H1 (cell line): ENCODE data around the gene OTX2. TPM values are rescaled to one million over a fixed set of nuclear protein-coding genes. Genes with fewer than 3 reads are reported as not detected.

Source experiments
- CTCF ChIA-PET: fragments of 300-600 bp; sonication (Branson Sonifier 250); formaldehyde crosslinking; loops from one replicate; lab custom pipeline; 2021; ENCODE audit not compliant: partially characterized antibody; lab: Charles Lee
- POLR2A ChIA-PET: fragments of 300-600 bp; sonication (Branson Sonifier 250); formaldehyde crosslinking; loops from one replicate; lab custom pipeline; 2021; ENCODE audit warnings: inconsistent platforms; ENCODE audit not compliant: partially characterized antibody; lab: Charles Lee
- DNase-seq, 2 experiments: peaks; one replicate each; pipeline versions ENCODE4 v3.0.0 to v3.0.0-alpha.2; 2010 to 2022; ENCODE audit warnings: low spot score in 2 of 2, low read depth in 1 of 2, mixed read lengths in 1 of 2
- FAIRE-seq: peaks from 2 replicates; lab custom pipeline; 2011; peaks lifted over from hg19 to GRCh38; lab: Jason Lieb, UNC
- H2AFZ ChIP-seq: 2 replicates; pipeline ENCODE4 v1.8.1; 2012; ENCODE audit warnings: low read length, inconsistent platforms
- H2AK5ac ChIP-seq: 2 replicates; pipeline ENCODE4 v1.6.1; 2013; ENCODE audit warnings: low read depth, low read length
- H2BK120ac ChIP-seq: replicated peaks from 2 replicates; pipeline ENCODE3; 2013; ENCODE audit warnings: low read depth, low read length, inconsistent platforms
- H2BK12ac ChIP-seq: 2 replicates; pipeline ENCODE4 v1.6.1; 2013; ENCODE audit warnings: low read depth, low read length
- H2BK15ac ChIP-seq: 2 replicates; pipeline ENCODE4 v1.6.1; 2013; ENCODE audit warnings: low read length
- H2BK20ac ChIP-seq: 2 replicates; pipeline ENCODE4 v1.6.1; 2013; ENCODE audit warnings: low read length
- H2BK5ac ChIP-seq: 2 replicates; pipeline ENCODE4 v1.6.1; 2013; ENCODE audit warnings: low read depth, low read length
- H3K14ac ChIP-seq: 2 replicates; pipeline ENCODE4 v1.6.1; 2013; ENCODE audit warnings: inconsistent platforms; ENCODE audit not compliant: insufficient read length
- H3K18ac ChIP-seq: 2 replicates; pipeline ENCODE4 v1.6.1; 2013; ENCODE audit warnings: low read length; ENCODE audit errors: extremely low read depth
- H3K23ac ChIP-seq: 2 replicates; pipeline ENCODE4 v1.6.1; 2013; ENCODE audit warnings: inconsistent platforms; ENCODE audit not compliant: insufficient read length
- H3K23me2 ChIP-seq: 2 replicates; pipeline ENCODE4 v1.6.1; 2013; ENCODE audit warnings: low read depth, low read length
- H3K27ac ChIP-seq: 2 replicates; pipeline ENCODE4 v1.6.1; 2011; ENCODE audit warnings: low read depth, low read length, inconsistent platforms
- H3K27me3 ChIP-seq, 4 experiments: replicated peaks in 1 of 4; 1 replicate in 1 of 4; 2 replicates in 3 of 4; pipeline versions ENCODE4 v1.6.1 to v1.8.1; 2011 to 2013; ENCODE audit warnings: low read length in 3 of 4, mild to moderate bottlenecking in 3 of 4, inconsistent platforms in 2 of 4, mixed read lengths in 2 of 4, moderate library complexity in 1 of 4; ENCODE audit not compliant: control insufficient read depth in 3 of 4, insufficient read depth in 3 of 4; ENCODE audit errors: extremely low read depth in 1 of 4
- H3K36me3 ChIP-seq, 4 experiments: 2 replicates each; pipeline versions ENCODE4 v1.6.1 to v1.8.1; 2011 to 2013; ENCODE audit warnings: mild to moderate bottlenecking in 4 of 4, low read length in 3 of 4, moderate library complexity in 2 of 4, control low read depth in 1 of 4, inconsistent platforms in 1 of 4; ENCODE audit not compliant: insufficient read depth in 4 of 4, control insufficient read depth in 2 of 4
- H3K4ac ChIP-seq: replicated peaks from 2 replicates; pipeline ENCODE3; 2013; ENCODE audit warnings: low read length, low read depth, mixed read lengths, inconsistent platforms; ENCODE audit not compliant: insufficient read length
- H3K4me1 ChIP-seq, 4 experiments: replicated peaks in 1 of 4; 1 replicate in 1 of 4; 2 replicates in 3 of 4; pipeline versions ENCODE4 v1.6.1 to v1.8.1; 2011 to 2013; ENCODE audit warnings: low read length in 3 of 4, inconsistent platforms in 2 of 4, mixed read lengths in 1 of 4; ENCODE audit not compliant: insufficient read depth in 4 of 4, control insufficient read depth in 3 of 4
- H3K4me2 ChIP-seq, 2 experiments: 2 replicates each; pipeline versions ENCODE4 v1.6.1 to v1.8.1; 2011 to 2013; ENCODE audit warnings: low read depth in 2 of 2, low read length in 2 of 2, control low read depth in 1 of 2, inconsistent platforms in 1 of 2, mild to moderate bottlenecking in 1 of 2; ENCODE audit not compliant: insufficient read depth in 1 of 2
- H3K4me3 ChIP-seq, 4 experiments: fragments of 200-600, 300-600 bp in 1 of 4; sonication (generic), shearing (Covaris generic), sonication (Bioruptor Twin) in 1 of 4; 2 replicates each; pipeline versions ENCODE4 v1.5.1 to v1.8.1; 2011 to 2016; ENCODE audit warnings: low read length in 4 of 4, low read depth in 3 of 4, control low read depth in 2 of 4, inconsistent platforms in 2 of 4, mild to moderate bottlenecking in 2 of 4, mixed read lengths in 1 of 4, moderate library complexity in 1 of 4; ENCODE audit not compliant: insufficient read depth in 2 of 4; ENCODE audit errors: extremely low read depth in 1 of 4
- H3K56ac ChIP-seq: replicated peaks from 2 replicates; pipeline ENCODE3; 2013; ENCODE audit warnings: low read depth, mild to moderate bottlenecking, mixed read lengths, low read length, inconsistent platforms; ENCODE audit not compliant: insufficient read length
- H3K79me1 ChIP-seq: 2 replicates; pipeline ENCODE4 v1.6.1; 2013; ENCODE audit warnings: low read depth, low read length, control low read depth
- H3K79me2 ChIP-seq, 2 experiments: 2 replicates each; pipeline versions ENCODE4 v1.6.1 to v1.8.1; 2012 to 2013; ENCODE audit warnings: low read length in 2 of 2, mild to moderate bottlenecking in 2 of 2, inconsistent platforms in 1 of 2; ENCODE audit not compliant: insufficient read depth in 2 of 2, control insufficient read depth in 1 of 2
- H3K9ac ChIP-seq, 4 experiments: replicated peaks in 1 of 4; 1 replicate in 1 of 4; 2 replicates in 3 of 4; pipeline versions ENCODE4 v1.6.1 to v1.8.1; 2011 to 2013; ENCODE audit warnings: low read depth in 3 of 4, low read length in 3 of 4, control low read depth in 2 of 4, mild to moderate bottlenecking in 2 of 4, moderate library complexity in 2 of 4, inconsistent platforms in 1 of 4; ENCODE audit errors: extremely low read depth in 1 of 4
- H3K9me3 ChIP-seq, 2 experiments: 2 replicates each; pipeline versions ENCODE4 v1.6.1 to v1.8.1; 2012 to 2013; ENCODE audit warnings: mild to moderate bottlenecking in 2 of 2, moderate library complexity in 2 of 2, control low read depth in 1 of 2, inconsistent platforms in 1 of 2, low read depth in 1 of 2, low read length in 1 of 2, mixed read lengths in 1 of 2; ENCODE audit not compliant: insufficient read depth in 2 of 2
- H4K20me1 ChIP-seq, 2 experiments: replicated peaks in 1 of 2; 2 replicates each; pipeline versions ENCODE3 to v1.8.1; 2011 to 2013; ENCODE audit warnings: inconsistent platforms in 2 of 2, low read length in 2 of 2, mild to moderate bottlenecking in 1 of 2; ENCODE audit not compliant: insufficient read depth in 2 of 2, control insufficient read depth in 1 of 2
- H4K5ac ChIP-seq: 2 replicates; pipeline ENCODE4 v1.6.1; 2013; ENCODE audit warnings: low read length, low read depth, mixed read lengths, inconsistent platforms; ENCODE audit not compliant: insufficient read length
- H4K8ac ChIP-seq: 2 replicates; pipeline ENCODE4 v1.8.0; 2013; ENCODE audit warnings: mild to moderate bottlenecking, moderate library complexity, low read length, inconsistent platforms; ENCODE audit not compliant: insufficient read depth; ENCODE audit errors: extremely low read depth
- H4K91ac ChIP-seq: replicated peaks from 2 replicates; pipeline ENCODE3; 2013; ENCODE audit warnings: low read length, mixed read lengths, inconsistent platforms; ENCODE audit not compliant: insufficient read length
- CBX8 ChIP-seq: fragments of 300-800, 300-1000 bp; sonication (generic); IDR thresholded peaks from 2 replicates; pipeline ENCODE4 v1.7.1; 2016; ENCODE audit warnings: low read depth, low read length, borderline replicate concordance
- CHD2 ChIP-seq: IDR thresholded peaks from 2 replicates; pipeline ENCODE4 v1.6.1; 2012; ENCODE audit warnings: low read length, improper control_type of control experiment
- EZH2 ChIP-seq: fragments of 200-600 bp; sonication (generic); IDR thresholded peaks from 2 replicates; pipeline ENCODE4 v1.7.1; 2012; ENCODE audit warnings: low read depth, mild to moderate bottlenecking, moderate library complexity, low read length, inconsistent platforms; ENCODE audit not compliant: severe bottlenecking
- JUN ChIP-seq: IDR thresholded peaks from 2 replicates; pipeline ENCODE4 v1.6.1; 2011; ENCODE audit warnings: low read depth, mild to moderate bottlenecking, improper control_type of control experiment, low read length
- KDM1A ChIP-seq: fragments of 200-600, 300-600 bp; sonication (generic); IDR thresholded peaks from 2 replicates; pipeline ENCODE4 v1.7.1; 2016; ENCODE audit warnings: mild to moderate bottlenecking, low read length, borderline replicate concordance
- RAD21 ChIP-seq, 2 experiments: IDR thresholded peaks in 1 of 2; conservative IDR thresholded peaks in 1 of 2; 2 replicates each; pipeline ENCODE4 v1.6.1; 2011; ENCODE audit warnings: low read depth in 2 of 2, low read length in 2 of 2, improper control_type of control experiment in 1 of 2, inconsistent platforms in 1 of 2, mild to moderate bottlenecking in 1 of 2, moderate library complexity in 1 of 2
- RFX5 ChIP-seq: IDR thresholded peaks from 2 replicates; pipeline ENCODE4 v1.6.1; 2011; ENCODE audit warnings: low read depth, low read length, improper control_type of control experiment, borderline replicate concordance
- SRF ChIP-seq: IDR thresholded peaks from 2 replicates; pipeline ENCODE4 v1.6.1; 2011; ENCODE audit warnings: mild to moderate bottlenecking, low read depth, low read length, moderate library complexity
- WGBS, 2 experiments: shearing (Covaris generic) in 1 of 2; methylation state at CpG; one replicate each; pipeline versions ENCODE4 v1.1.6 to v1.1.7; 2013 to 2015; ENCODE audit warnings: low lambda C conversion rate in 2 of 2, mixed read lengths in 2 of 2, inconsistent platforms in 1 of 2, low coverage in 1 of 2, missing lambda C conversion rate in 1 of 2; ENCODE audit not compliant: insufficient replicate concordance in 2 of 2, insufficient coverage in 1 of 2, insufficient read length in 1 of 2; ENCODE audit errors: extremely low coverage in 1 of 2, missing lambda C conversion rate in 1 of 2; 5-methylcytosine and 5-hydroxymethylcytosine counted together
- long read RNA-seq, 2 experiments: library from RNA in 1 of 2; library from capped mRNA in 1 of 2; stranded (forward); transcript quantifications; one replicate each; pipeline ENCODE4 v2.0.0, GENCODE V29; 2021; ENCODE audit warnings: inconsistent platforms in 1 of 2
- polyA minus RNA-seq, 3 experiments: library from RNA; depleted of rRNA, polyadenylated mRNA; stranded (reverse); fragments of >200 nt; gene quantifications; 1 replicate in 2 of 3; 2 replicates in 1 of 3; pipeline ENCODE4 v1.2.3, GENCODE V29; 2011
- polyA plus RNA-seq, 7 experiments: library from polyadenylated mRNA; depleted of rRNA in 3 of 7; stranded (reverse) in 5 of 7; unstranded in 2 of 7; fragments of >200 nt in 5 of 7; fragments of 200-250 nt in 2 of 7; gene quantifications; 1 replicate in 5 of 7; 2 replicates in 1 of 7; 4 replicates in 1 of 7; pipeline versions ENCODE4 v1.2.1 to v1.2.3, GENCODE V29; 2011 to 2013; ENCODE audit warnings: missing spikeins in 2 of 7, mixed read lengths in 2 of 7
- total RNA-seq: library from RNA; stranded (reverse); fragmentation: NEBNext Ultra II Directional; extraction: Animal tissue kit (Norgen Biotek cat#: 25700); gene quantifications from 2 replicates; pipeline ENCODE4 v1.2.1, GENCODE V29; 2021

OTX2 gene
- 33.9 and 37.6 TPM in 2 replicates for total RNA-seq
- 145 and 155 TPM in 2 replicates for polyA plus RNA-seq (2011; rRNA removed)
- 128 TPM for polyA plus RNA-seq (2011; cell fraction: cytosol; rRNA removed)
- polyA plus RNA-seq (2011; cell fraction: nucleus; rRNA removed): 155 TPM
- 87.4 to 98.7 TPM (median 90.9 TPM) in 4 replicates for polyA plus RNA-seq (2012, experiment 1 of 2)
- 20.6 TPM for polyA plus RNA-seq (2012, experiment 2 of 2)
- 14.9 TPM for polyA plus RNA-seq (2013, experiment 1 of 2)
- 12.8 TPM for polyA plus RNA-seq (2013, experiment 2 of 2)
- 345 and 397 TPM in 2 replicates for polyA minus RNA-seq (2011; rRNA and poly(A)+ RNA removed)
- 105 TPM for polyA minus RNA-seq (2011; cell fraction: cytosol; rRNA and poly(A)+ RNA removed)
- polyA minus RNA-seq (2011; cell fraction: nucleus; rRNA and poly(A)+ RNA removed): 216 TPM
- long read RNA-seq, experiment 1, transcript OTX2-202 (3 exons, 1,082 nt): major isoform, 6 of 27 reads
- long read RNA-seq, experiment 1, partial matches to known transcripts: 2 of 27 reads
- long read RNA-seq, experiment 1, other reads (novel, unspliced or antisense): 13 of 27 reads
- long read RNA-seq, experiment 2, transcript OTX2-204 (2 exons, 835 nt): minor isoform, 7 of 30 reads
- long read RNA-seq, experiment 2, transcript OTX2-202 (3 exons, 1,082 nt): major isoform, 15 of 30 reads
- long read RNA-seq, experiment 2, partial matches to known transcripts: 0 of 30 reads
- long read RNA-seq, experiment 2, other reads (novel, unspliced or antisense): 5 of 30 reads

DNA sequence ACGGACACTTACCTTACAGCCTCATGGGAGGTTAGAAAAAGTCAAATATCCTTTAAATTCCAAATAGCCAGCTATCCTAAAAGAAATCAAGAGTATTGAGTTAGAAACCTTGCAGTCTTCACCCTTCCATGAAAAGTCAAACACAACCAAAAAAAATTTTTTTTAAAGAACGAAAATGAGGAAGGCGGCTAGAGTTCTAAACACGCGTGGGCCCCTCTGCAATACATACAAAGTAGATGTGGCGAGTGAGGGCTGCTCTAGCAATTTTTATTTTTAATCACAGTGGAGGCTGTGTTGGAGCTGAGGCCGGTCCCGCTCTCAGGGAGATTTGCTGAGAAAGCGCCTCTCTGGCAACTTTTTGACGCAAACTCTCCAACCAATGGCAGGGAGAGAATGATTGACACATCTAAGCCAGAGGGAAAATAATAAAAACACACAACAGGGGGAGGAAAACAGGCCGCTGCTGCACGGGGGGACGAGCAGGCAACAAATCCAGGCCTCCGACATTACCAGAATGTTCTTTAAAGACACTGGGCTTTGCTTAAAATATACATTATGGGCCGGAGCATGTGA, at the start of gene OTX2:
OTX2 (minus strand) TSS at position 333 of the 573 bp plus-strand sequence. CDS start 5,023 bp downstream, outside the sequence.
- Histone ChIP-seq H2BK120ac (peak within 1 kb of the TSS; percentile 85), H3K4me3 (peak within 1 kb of the TSS; percentile 65 to 90 (median 81)), H3K18ac (peak within 1 kb of the TSS; percentile 84), H3K4me2 (peak within 1 kb of the TSS; percentile 75 to 87), H3K4me1 (peaks cover 14 to 28% (median 24%) of the 10 kb centered on the region in 4 experiments), H2AK5ac (peak within 1 kb of the TSS; percentile 28), H3K79me2 (peaks cover 0 to 21% of the 10 kb centered on the region in 2 experiments; a peak in 2 of 4 replicates), H2BK15ac (peak within 1 kb of the TSS; percentile 90; the same call in 1 of the 2 replicates), H2BK12ac (peak within 1 kb of the TSS; percentile 85; the same call in 1 of the 2 replicates), H3K14ac (no peak within 1 kb of the TSS), H2BK5ac (peak within 1 kb of the TSS; percentile 16; the same call in 1 of the 2 replicates), H3K36me3 (peaks cover 0 to 3% (median 0%) of the 10 kb centered on the region in 4 experiments; a peak in 1 of 8 replicates), H2AFZ (no peak within 1 kb of the TSS), H4K91ac (peak within 1 kb of the TSS; percentile 22), H4K8ac (peak within 1 kb of the TSS; percentile 79; the same call in 1 of the 2 replicates), H3K23me2 (peaks cover 20% of the 10 kb centered on the region; the same call in 1 of the 2 replicates), H3K9me3 (no peaks in the 10 kb centered on the region), H3K23ac (no peak within 1 kb of the TSS), H4K20me1 (peaks cover 0 to under 1% of the 10 kb centered on the region in 2 experiments), H4K5ac (peak within 1 kb of the TSS; percentile 6), H3K27ac (no peak within 1 kb of the TSS), H3K56ac (peak within 1 kb of the TSS; percentile 27), H3K9ac (peak within 1 kb of the TSS in 3 of 4 experiments; percentile 48 to 60 (median 49); a peak in 4 of 7 replicates), H2BK20ac (peak within 1 kb of the TSS; percentile 84; the same call in 1 of the 2 replicates), H3K4ac (peak within 1 kb of the TSS; percentile 65), H3K27me3 (peaks cover 25 to 77% (median 61%) of the 10 kb centered on the region in 4 experiments; a peak in 6 of 7 replicates), H3K79me1 (no peaks in the 10 kb centered on the region)
- no peak for TF ChIP-seq RFX5
- TF ChIP-seq EZH2: peak; percentile 14
- TF ChIP-seq CBX8: 0 out of 2 replicates have a peak, but pooled peaks have one; percentile 11
- no peak for TF ChIP-seq CHD2
- TF ChIP-seq KDM1A: no peak
- no peak for TF ChIP-seq JUN
- no peak for TF ChIP-seq SRF
- TF ChIP-seq RAD21 (IDR thresholded peaks at IDR 0.05 in 1 of 2, conservative IDR thresholded peaks at IDR 0.05 in 1 of 2; ENCODE audit: low read depth in 2 of 2, low read length in 2 of 2): no peak
- FAIRE-seq (peak; percentile 50), DNase-seq (no peak)
- ChIA-PET CTCF (no interaction called here), POLR2A (interaction anchor here (4.7 to 8.7 kb wide), 2 partner anchors 12 to 17 kb away, joined by 29 to 71 read pairs; no protein-coding TSS in a partner anchor)
- 1% methylated on average over 15 of the region's 15 CpGs; no CpG with 5 or more reads in 1 of the 2 experiments for WGBS, 2 experiments
